GM12801 (cell line): ENCODE measurements around the gene RNF40.

Experiments
- TF ChIP-seq, protein P1 (sequence below): IDR thresholded peaks from one replicate; pipeline ENCODE4 v1.5.1; 2011; ENCODE audit warnings: control low read depth; ENCODE audit not compliant: insufficient read length; ENCODE audit errors: extremely low read depth

RNF40 gene

DNA sequence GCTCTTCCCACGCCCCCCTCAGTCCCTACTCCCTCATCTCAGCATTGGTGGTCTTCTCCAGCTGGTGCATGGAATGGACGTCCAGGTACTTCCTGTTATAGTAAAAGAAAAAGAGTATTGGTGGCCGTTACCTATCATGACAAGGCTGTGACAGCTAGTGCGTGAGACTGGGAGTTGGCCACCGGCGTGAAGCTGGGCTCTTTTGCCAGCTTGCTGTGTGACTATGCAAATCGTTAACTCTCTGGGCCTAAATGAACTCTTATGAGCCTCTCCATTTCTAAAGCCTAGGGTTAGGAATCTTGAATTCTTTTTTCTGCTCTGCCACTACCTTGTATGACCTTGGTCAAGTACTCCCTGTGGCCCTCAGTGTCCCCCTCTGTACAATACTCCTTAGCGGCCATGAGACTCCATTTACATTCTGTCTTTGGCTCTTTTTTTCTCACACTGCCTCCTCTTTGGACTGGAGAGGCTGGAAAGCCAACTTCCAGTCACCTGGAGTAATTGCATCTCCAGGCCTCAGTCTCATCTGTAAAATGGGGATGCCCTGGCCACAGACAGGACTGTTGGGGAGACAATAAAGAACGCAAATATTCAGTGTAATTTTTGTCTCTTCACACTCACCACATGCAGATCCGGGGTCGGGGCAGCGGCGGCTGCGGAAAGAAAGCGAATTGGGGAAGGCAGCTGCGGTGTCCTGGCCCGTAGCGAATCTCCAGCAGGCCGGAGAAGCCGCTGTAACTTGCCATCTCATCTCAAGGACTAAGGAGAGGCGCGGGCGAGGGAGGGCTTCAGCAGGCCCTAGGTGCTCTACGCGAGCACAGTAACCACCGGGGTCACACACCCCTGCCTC lies 1.3 kb upstream of the RNF40 start:
- TF ChIP-seq, protein P1, sequence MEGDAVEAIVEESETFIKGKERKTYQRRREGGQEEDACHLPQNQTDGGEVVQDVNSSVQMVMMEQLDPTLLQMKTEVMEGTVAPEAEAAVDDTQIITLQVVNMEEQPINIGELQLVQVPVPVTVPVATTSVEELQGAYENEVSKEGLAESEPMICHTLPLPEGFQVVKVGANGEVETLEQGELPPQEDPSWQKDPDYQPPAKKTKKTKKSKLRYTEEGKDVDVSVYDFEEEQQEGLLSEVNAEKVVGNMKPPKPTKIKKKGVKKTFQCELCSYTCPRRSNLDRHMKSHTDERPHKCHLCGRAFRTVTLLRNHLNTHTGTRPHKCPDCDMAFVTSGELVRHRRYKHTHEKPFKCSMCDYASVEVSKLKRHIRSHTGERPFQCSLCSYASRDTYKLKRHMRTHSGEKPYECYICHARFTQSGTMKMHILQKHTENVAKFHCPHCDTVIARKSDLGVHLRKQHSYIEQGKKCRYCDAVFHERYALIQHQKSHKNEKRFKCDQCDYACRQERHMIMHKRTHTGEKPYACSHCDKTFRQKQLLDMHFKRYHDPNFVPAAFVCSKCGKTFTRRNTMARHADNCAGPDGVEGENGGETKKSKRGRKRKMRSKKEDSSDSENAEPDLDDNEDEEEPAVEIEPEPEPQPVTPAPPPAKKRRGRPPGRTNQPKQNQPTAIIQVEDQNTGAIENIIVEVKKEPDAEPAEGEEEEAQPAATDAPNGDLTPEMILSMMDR: no peak

DNA sequence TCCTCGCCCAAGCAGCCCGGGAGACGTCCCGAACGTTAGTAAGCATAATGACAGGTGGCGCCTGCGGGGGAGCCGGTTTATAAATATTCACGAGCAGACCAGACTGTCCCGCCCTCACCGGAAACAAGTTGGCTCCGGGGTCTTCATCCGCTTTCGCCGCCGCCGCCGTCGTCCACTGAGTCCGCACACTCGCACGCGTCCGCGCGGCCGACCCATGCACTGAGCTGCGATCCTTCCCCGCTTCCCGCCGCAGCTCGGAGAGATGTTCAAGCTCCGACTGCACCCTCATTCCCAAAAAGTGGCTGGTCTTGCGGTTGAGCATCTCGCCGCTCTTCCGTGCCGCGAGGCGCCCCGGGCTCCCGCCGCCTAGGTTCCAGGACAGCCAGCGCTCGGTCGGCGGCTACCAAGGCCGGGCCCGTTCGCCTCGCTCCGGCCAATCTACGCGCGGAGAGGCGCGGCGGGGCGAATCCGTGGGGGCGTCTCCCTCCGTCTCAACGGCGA lies 645 bp upstream of the RNF40 start:
- TF ChIP-seq, protein P1: no peak

DNA sequence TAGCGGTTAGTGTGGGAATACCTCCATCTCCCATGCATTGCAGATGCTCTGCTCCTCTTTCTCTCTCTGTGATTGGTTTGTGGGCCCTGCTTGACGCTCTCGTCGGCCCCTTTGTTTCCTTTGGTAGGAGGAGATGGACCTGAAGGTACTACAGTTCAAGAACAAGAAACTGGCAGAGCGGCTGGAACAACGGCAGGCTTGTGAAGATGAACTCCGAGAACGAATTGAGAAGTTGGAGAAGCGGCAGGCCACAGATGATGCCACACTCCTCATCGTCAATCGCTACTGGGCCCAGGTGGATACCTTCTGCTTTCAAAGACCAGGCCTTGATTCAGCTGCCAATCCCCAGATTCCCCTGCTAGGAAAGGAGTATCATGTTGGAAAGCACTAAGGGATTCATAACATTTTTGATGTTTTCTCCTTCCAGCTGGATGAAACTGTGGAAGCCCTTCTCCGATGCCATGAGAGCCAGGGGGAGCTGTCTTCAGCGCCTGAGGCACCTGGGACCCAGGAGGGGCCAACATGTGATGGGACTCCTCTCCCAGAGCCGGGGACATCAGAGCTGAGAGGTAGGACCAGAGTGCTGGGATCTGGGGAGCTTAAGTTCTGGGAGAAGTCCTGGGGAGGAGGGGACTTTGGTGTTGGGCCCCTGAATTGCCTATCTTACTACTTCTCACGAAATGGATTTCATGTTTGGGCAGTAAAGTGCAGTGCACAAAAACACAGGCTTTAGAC lies 1.0 kb downstream of the RNF40 start:
- TF ChIP-seq, protein P1: no peak

DNA sequence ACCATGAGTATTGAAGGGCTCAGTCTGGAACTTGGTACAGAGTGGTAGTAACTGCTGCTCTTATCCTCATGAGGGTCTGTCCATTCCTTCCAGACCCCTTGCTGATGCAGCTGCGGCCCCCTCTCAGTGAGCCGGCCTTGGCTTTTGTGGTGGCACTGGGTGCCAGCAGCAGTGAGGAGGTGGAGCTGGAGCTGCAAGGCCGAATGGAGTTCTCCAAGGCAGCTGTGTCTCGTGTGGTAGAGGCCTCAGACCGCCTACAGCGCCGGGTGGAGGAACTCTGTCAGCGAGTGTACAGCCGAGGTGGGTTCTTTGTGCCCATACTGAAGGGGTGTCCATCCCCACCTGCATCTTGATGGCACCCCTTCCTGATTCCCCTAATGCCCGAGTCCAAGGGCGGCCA lies 2.0 kb downstream of the RNF40 start:
- TF ChIP-seq, protein P1: no peak

DNA sequence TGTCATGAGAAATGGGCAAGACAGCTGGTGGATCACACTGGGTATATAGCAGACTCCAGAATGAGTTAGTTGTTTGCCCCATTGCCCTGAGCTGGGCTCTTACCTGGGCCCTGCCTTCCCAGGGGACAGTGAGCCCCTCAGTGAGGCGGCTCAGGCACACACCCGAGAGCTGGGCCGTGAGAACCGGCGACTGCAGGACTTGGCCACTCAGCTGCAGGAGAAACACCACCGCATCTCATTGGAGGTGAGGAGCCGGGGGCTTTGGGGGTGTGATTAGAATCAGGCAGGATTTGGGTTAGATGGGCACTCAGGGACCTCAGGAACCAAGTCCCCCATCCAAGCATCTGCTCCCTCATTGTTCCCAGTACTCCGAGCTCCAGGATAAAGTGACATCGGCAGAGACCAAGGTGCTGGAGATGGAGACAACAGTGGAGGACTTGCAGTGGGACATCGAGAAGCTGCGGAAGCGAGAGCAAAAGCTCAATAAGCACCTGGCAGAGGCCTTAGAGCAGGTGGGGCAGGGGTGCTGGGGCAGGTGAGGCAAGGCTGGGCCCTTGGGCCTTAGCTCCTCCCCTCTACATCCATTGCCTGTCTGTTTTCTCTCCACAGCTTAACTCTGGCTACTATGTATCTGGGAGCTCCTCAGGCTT lies 2.8 kb downstream of the RNF40 start:
- TF ChIP-seq, protein P1: no peak

DNA sequence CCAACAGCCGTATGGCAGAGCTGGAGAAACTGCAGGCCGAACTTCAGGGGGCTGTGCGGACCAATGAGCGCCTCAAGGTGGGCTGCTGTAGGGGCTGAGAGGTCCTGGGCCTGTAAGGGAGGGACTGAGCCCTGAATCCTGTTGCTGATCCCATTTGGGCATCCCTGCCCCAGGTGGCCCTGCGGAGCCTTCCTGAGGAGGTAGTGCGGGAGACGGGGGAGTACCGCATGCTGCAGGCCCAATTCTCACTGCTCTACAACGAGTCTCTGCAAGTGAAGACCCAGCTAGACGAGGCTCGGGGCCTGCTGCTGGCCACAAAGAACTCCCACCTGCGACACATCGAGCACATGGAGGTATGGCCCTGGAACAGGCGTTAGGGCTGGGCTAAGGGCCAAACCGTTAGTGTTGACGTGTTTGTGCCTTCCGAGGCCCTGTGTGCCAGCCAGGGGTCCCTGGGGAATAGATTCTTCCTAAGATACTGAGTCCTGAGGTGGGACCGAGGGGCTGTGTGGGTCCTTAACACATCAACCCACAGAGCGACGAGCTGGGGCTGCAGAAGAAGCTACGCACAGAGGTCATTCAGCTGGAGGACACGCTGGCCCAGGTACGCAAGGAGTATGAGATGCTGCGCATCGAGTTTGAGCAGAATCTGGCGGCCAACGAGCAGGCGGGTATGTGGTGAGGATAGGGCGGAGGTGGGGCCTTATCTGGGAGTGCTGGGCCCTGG lies 4.2 kb downstream of the RNF40 start:
- TF ChIP-seq, protein P1: no peak
